GM23338 (cell line): ENCODE measurements around the gene NCKAP5.

Experiments used
- CREB1 ChIP-seq: fragments of 250-450 bp; sonication (Bioruptor Pico); IDR thresholded peaks from 2 replicates; pipeline ENCODE4 v1.5.0; 2020; ENCODE audit warnings: low read depth, mild to moderate bottlenecking, moderate library complexity
- EZH2 ChIP-seq: fragments of 200-600 bp; sonication (generic); IDR thresholded peaks from one replicate; pipeline ENCODE4 v1.8.0; 2017; ENCODE audit warnings: antibody characterized with exemption, mild to moderate bottlenecking, low read depth; ENCODE audit not compliant: unreplicated experiment
- EZH2phosphoT487 ChIP-seq: fragments of 200-600 bp; sonication (generic); IDR thresholded peaks from one replicate; pipeline ENCODE4 v1.8.1; 2018; ENCODE audit warnings: antibody characterized with exemption; ENCODE audit not compliant: unreplicated experiment
- JUNB ChIP-seq: IDR thresholded peaks from one replicate; pipeline ENCODE4 v1.6.1; 2016; ENCODE audit warnings: antibody characterized with exemption; ENCODE audit not compliant: unreplicated experiment
- NANOG ChIP-seq: IDR thresholded peaks from 2 replicates; pipeline ENCODE4 v1.6.1; 2016; ENCODE audit warnings: antibody characterized with exemption, borderline replicate concordance
- POLR2AphosphoS5 ChIP-seq: IDR thresholded peaks from 2 replicates; pipeline ENCODE4 v1.6.1; 2016; ENCODE audit warnings: antibody characterized with exemption, low read depth
- STAT1 ChIP-seq: IDR thresholded peaks from one replicate; pipeline ENCODE4 v1.6.1; 2016; ENCODE audit warnings: antibody characterized with exemption; ENCODE audit not compliant: unreplicated experiment
- ZNF114 ChIP-seq: fragments of 250-450 bp; sonication (Bioruptor Pico); IDR thresholded peaks from 2 replicates; pipeline ENCODE4 v1.5.0; 2020; ENCODE audit warnings: mild to moderate bottlenecking, moderate library complexity
- TF ChIP-seq, protein P1 (sequence below), 2 experiments: fragments of 200-600 bp in 1 of 2; sonication (generic) in 1 of 2; conservative IDR thresholded peaks; 2 replicates each; pipeline versions ENCODE4 v1.5.1 to v1.6.1; 2016 to 2017; ENCODE audit warnings: antibody characterized with exemption in 2 of 2, low read depth in 2 of 2, mild to moderate bottlenecking in 2 of 2, moderate library complexity in 1 of 2
- TF ChIP-seq, protein P2 (sequence below): IDR thresholded peaks from one replicate; pipeline ENCODE4 v1.6.1; 2018; ENCODE audit warnings: antibody characterized with exemption; ENCODE audit not compliant: unreplicated experiment
- TF ChIP-seq, protein P3 (sequence below): IDR thresholded peaks from 2 replicates; pipeline ENCODE4 v1.6.1; 2016; ENCODE audit warnings: antibody characterized with exemption

DNA sequence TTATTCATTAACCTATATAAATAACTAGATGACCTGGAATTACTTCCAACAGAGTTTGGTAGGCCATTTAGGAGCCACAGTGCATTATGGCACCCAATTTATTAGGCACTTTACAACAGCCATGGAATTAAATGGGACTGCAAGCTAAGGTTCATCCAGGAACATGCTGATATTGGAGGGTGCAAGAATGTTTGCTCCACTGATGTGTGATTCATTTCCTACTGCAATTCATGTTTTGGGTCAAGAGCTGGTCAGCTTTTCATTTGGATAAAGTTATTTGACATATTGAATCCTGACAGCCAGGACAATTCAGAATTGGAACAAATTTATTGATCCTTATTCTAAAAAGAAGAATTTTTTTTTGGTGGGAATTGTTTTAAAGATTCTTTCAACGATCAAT lies 886.5 kb downstream of the NCKAP5 start:
- no peak for TF ChIP-seq POLR2AphosphoS5
- no peak for TF ChIP-seq EZH2phosphoT487
- TF ChIP-seq, protein P1, sequence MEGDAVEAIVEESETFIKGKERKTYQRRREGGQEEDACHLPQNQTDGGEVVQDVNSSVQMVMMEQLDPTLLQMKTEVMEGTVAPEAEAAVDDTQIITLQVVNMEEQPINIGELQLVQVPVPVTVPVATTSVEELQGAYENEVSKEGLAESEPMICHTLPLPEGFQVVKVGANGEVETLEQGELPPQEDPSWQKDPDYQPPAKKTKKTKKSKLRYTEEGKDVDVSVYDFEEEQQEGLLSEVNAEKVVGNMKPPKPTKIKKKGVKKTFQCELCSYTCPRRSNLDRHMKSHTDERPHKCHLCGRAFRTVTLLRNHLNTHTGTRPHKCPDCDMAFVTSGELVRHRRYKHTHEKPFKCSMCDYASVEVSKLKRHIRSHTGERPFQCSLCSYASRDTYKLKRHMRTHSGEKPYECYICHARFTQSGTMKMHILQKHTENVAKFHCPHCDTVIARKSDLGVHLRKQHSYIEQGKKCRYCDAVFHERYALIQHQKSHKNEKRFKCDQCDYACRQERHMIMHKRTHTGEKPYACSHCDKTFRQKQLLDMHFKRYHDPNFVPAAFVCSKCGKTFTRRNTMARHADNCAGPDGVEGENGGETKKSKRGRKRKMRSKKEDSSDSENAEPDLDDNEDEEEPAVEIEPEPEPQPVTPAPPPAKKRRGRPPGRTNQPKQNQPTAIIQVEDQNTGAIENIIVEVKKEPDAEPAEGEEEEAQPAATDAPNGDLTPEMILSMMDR (conservative IDR thresholded peaks at IDR 0.05; ENCODE audit: low read depth in 2 of 2): no peak
- no peak for TF ChIP-seq CREB1 (CRISPR knock-in tag)
- no peak for TF ChIP-seq EZH2
- TF ChIP-seq, protein P2, sequence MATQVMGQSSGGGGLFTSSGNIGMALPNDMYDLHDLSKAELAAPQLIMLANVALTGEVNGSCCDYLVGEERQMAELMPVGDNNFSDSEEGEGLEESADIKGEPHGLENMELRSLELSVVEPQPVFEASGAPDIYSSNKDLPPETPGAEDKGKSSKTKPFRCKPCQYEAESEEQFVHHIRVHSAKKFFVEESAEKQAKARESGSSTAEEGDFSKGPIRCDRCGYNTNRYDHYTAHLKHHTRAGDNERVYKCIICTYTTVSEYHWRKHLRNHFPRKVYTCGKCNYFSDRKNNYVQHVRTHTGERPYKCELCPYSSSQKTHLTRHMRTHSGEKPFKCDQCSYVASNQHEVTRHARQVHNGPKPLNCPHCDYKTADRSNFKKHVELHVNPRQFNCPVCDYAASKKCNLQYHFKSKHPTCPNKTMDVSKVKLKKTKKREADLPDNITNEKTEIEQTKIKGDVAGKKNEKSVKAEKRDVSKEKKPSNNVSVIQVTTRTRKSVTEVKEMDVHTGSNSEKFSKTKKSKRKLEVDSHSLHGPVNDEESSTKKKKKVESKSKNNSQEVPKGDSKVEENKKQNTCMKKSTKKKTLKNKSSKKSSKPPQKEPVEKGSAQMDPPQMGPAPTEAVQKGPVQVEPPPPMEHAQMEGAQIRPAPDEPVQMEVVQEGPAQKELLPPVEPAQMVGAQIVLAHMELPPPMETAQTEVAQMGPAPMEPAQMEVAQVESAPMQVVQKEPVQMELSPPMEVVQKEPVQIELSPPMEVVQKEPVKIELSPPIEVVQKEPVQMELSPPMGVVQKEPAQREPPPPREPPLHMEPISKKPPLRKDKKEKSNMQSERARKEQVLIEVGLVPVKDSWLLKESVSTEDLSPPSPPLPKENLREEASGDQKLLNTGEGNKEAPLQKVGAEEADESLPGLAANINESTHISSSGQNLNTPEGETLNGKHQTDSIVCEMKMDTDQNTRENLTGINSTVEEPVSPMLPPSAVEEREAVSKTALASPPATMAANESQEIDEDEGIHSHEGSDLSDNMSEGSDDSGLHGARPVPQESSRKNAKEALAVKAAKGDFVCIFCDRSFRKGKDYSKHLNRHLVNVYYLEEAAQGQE: no peak
- TF ChIP-seq ZNF114 (CRISPR knock-in tag): no peak
- no peak for TF ChIP-seq JUNB
- TF ChIP-seq, protein P3, sequence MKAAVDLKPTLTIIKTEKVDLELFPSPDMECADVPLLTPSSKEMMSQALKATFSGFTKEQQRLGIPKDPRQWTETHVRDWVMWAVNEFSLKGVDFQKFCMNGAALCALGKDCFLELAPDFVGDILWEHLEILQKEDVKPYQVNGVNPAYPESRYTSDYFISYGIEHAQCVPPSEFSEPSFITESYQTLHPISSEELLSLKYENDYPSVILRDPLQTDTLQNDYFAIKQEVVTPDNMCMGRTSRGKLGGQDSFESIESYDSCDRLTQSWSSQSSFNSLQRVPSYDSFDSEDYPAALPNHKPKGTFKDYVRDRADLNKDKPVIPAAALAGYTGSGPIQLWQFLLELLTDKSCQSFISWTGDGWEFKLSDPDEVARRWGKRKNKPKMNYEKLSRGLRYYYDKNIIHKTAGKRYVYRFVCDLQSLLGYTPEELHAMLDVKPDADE: no peak
- TF ChIP-seq STAT1: no peak
- no peak for TF ChIP-seq NANOG
